Spinal cord (tissue), 10 donors: ENCODE measurements around the gene MISFA. TPM values are rescaled to one million over a fixed set of nuclear protein-coding genes. Genes with fewer than 3 reads are reported as not detected.
A peak's percentile ranks its signal among the peaks of the same experiment; 100 is the strongest.
"Not testable (repeated sequence)": the region's sequence is repeated elsewhere in the genome, so short reads cannot be mapped to it uniquely, and the experiment has no call there.

ENCODE experiments used
- DNase-seq, 6 donors: peaks; one replicate each; pipeline versions ENCODE4 v3.0.0 to v3.0.0-alpha.2; 2013 to 2015; ENCODE audit warnings: low spot score in 6 of 6, low read depth in 4 of 6
- H3K27ac ChIP-seq: one replicate; pipeline ENCODE4 v1.5.1; 2013; ENCODE audit warnings: low read depth, low read length, control low read depth
- H3K27me3 ChIP-seq: one replicate; pipeline ENCODE4 v1.6.1; 2013; ENCODE audit warnings: low read length; ENCODE audit not compliant: control insufficient read depth, insufficient read depth
- H3K36me3 ChIP-seq: one replicate; pipeline ENCODE4 v1.6.1; 2013; ENCODE audit warnings: low read length; ENCODE audit not compliant: control insufficient read depth, insufficient read depth
- H3K4me1 ChIP-seq: one replicate; pipeline ENCODE4 v1.6.1; 2013; ENCODE audit warnings: low read length; ENCODE audit not compliant: control insufficient read depth, insufficient read depth
- H3K4me3 ChIP-seq: one replicate; pipeline ENCODE4 v1.5.1; 2013; ENCODE audit warnings: low read depth, low read length, control low read depth
- H3K9me3 ChIP-seq: one replicate; pipeline ENCODE4 v1.6.1; 2013; ENCODE audit warnings: low read length; ENCODE audit not compliant: control insufficient read depth, insufficient read depth
- WGBS: methylation state at CpG from one replicate; pipeline ENCODE4 v1.1.5; 2013; ENCODE audit warnings: missing lambda C conversion rate; ENCODE audit not compliant: insufficient coverage; 5-methylcytosine and 5-hydroxymethylcytosine counted together
- polyA plus RNA-seq, 2 donors: library from polyadenylated mRNA; unstranded; fragments of 120-200 nt; gene quantifications; one replicate each; pipeline ENCODE4 v1.2.1, GENCODE V29; 2013; ENCODE audit not compliant: insufficient read length in 2 of 2
- total RNA-seq, 2 donors: library from RNA; depleted of rRNA in 1 of 2; stranded (reverse); fragments of 120-200 nt in 1 of 2; fragments of >200 nt in 1 of 2; gene quantifications; one replicate each; pipeline versions ENCODE4 v1.2.3 to v1.2.4, GENCODE V29; 2013 to 2014
- donor health status: healthy.

MISFA gene
- total and polyA plus RNA-seq, 4 donors, result 0.69 to 7.8 (median 4.8) TPM

DNA sequence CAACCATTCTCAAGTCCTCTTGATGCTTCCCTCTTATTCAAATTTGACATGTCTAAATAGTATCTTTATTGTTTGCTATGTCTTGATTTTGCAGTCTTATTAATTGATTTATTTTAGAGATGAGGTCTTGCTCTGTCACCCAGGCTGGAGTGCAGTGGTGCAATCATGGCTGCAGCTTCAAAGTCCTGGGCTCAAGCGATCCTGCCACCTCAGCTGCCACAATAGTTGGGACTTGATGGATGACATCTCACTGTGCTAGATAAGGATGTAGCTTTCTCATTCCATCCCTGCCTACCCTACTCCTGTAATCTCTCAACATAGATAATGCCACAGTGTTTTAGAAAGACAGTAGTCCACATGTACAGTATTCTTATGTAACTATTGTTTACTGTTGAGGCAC, 42.1 kb downstream of the MISFA start:
- H3K4me1 ChIP-seq, result no peaks in the 10 kb centered on the region
- H3K4me3 ChIP-seq, result no peak overlapping the region
- peaks cover 2% of the 10 kb centered on the region for H3K27me3 ChIP-seq
- no peaks in the 10 kb centered on the region for H3K36me3 ChIP-seq
- no peaks in the 10 kb centered on the region for H3K9me3 ChIP-seq
- WGBS, result no CpG with 5 or more reads among the region's 1 CpG
- H3K27ac ChIP-seq, result no peak overlapping the region
- DNase-seq, result no peak

DNA sequence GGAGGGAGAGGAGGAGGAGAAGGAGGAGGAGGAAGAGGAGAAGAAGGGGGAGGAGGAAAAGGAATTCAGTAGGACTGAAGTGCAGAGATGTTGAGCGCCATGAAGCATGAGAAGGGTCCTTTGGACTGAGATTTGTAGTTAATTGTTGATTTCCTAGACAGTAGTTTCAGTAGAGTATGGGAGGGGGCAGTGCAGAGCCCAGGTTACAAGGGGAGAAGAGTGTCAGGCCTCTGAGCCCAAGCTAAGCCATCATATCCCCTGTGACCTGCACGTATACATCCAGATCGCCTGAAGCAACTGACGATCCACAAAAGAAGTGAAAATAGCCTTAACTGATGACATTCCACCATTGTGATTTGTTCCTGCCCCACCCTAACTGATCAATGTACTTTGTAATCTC, 43.4 kb downstream of the MISFA start:
- H3K4me1 ChIP-seq, H3K36me3 ChIP-seq, H3K4me3 ChIP-seq, H3K27me3 ChIP-seq, H3K27ac ChIP-seq, H3K9me3 ChIP-seq, DNase-seq: not testable (repeated sequence)
- 78% methylated on average over 1 of the region's 4 CpGs for WGBS

DNA sequence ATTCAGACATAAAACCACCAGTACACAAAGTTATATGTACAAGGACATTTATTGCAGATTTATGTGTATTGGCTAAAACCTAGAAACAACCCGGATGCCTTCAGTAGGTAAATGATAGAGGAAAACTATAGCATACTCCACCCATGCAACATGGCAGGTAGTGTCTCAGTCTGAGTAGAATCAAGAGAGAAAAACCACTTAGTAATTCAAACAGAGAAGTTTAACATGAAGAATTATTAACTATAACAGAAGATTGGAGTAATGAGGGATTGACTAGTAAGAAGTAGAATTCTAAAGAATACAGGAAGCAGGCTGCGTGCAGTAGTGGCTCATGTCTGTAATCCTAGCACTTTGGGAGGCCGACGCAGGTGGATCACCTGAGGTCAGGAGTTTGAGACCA, 50.8 kb downstream of the MISFA start:
- H3K4me1 ChIP-seq, result no peaks in the 10 kb centered on the region
- DNase-seq, result no peak
- no peaks in the 10 kb centered on the region for H3K36me3 ChIP-seq
- no peak overlapping the region for H3K4me3 ChIP-seq
- no peak overlapping the region for H3K27ac ChIP-seq
- peaks cover 2% of the 10 kb centered on the region for H3K27me3 ChIP-seq
- no CpG with 5 or more reads among the region's 4 CpGs for WGBS
- no peaks in the 10 kb centered on the region for H3K9me3 ChIP-seq

DNA sequence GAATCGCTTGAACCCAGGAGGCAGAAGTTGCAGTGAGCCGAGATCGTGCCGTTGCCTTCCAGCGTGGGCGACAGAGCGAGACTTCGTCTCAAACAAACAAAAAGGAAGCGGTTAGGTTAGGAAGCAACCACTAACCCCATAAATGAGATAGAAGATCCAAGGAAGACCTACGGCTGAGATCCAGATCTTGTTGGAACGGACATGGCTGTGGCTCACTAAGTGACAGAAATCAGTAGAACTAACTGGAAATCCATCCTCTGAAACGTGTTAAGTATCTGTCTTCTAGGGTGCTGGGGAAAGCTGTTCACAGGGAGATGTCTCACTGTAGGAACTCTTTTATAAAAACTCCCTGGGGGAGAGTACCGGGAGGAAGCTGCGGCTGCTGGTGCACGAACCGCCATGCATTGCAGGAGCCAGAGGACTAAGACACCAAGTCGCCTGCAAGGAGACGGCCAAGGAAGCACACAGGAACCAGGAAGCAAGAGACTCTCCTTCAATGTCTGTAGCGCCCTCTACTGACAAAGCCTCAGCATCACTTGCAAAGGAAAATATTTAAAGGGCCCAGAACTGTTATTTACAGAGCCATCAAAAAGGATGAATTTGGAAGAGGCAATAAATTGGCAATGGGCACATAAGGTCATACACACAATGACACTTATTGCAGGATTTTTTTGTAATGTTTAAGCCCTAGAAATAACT, 51.4 kb downstream of the MISFA start:
- Histone ChIP-seq H3K27me3 (peaks cover 2% of the 10 kb centered on the region), H3K36me3 (no peaks in the 10 kb centered on the region), H3K4me3 (no peak overlapping the region), H3K27ac (no peak overlapping the region), H3K9me3 (no peaks in the 10 kb centered on the region), H3K4me1 (no peaks in the 10 kb centered on the region)
- DNase-seq, result peak in 2 of 6 donors; percentile 14 to 19
- WGBS, result 83% methylated on average over 15 of the region's 19 CpGs

Other genes starting within 250 kb of the MISFA start
- gene LDHA, start 205.2 kb upstream of the MISFA start, total RNA-seq, result 100 to 1,000 TPM; 261 to 391 TPM
- 100 to 1,000 TPM; 308 to 343 TPM for gene LDHA, start 205.2 kb upstream of the MISFA start, polyA plus RNA-seq
- gene LDHC, start 187.5 kb upstream of the MISFA start, total RNA-seq, result under 1 TPM in 1 of 2 donors, not detected in 1; 0.10 TPM
- gene LDHC, start 187.5 kb upstream of the MISFA start, polyA plus RNA-seq, result not detected
- under 1 TPM; 0.06 to 0.20 TPM for gene LDHAL6A, start 143.9 kb upstream of the MISFA start, total RNA-seq
- gene LDHAL6A, start 143.9 kb upstream of the MISFA start, polyA plus RNA-seq, result 1 to 10 TPM in 1 of 2 donors, under 1 TPM in 1; 0.54 to 1.6 TPM
- gene TSG101, start 72.8 kb upstream of the MISFA start, total RNA-seq, result 100 to 1,000 TPM in 1 of 2 donors, 10 to 100 TPM in 1; 75.4 to 110 TPM
- gene TSG101, start 72.8 kb upstream of the MISFA start, polyA plus RNA-seq, result 10 to 100 TPM; 79.6 to 88.8 TPM
- 10 to 100 TPM; 26.7 to 32.2 TPM for gene UEVLD, start 11.1 kb upstream of the MISFA start, total RNA-seq
- 10 to 100 TPM; 16.9 to 19.8 TPM for gene UEVLD, start 11.1 kb upstream of the MISFA start, polyA plus RNA-seq
- gene SPTY2D1, start 34.6 kb downstream of the MISFA start, total RNA-seq, result 10 to 100 TPM; 17.6 to 21.3 TPM
- 1 to 10 TPM; 7.5 to 8.7 TPM for gene SPTY2D1, start 34.6 kb downstream of the MISFA start, polyA plus RNA-seq
- gene TMEM86A, start 99.0 kb downstream of the MISFA start, total RNA-seq, result 1 to 10 TPM; 4.9 to 6.6 TPM
- gene TMEM86A, start 99.0 kb downstream of the MISFA start, polyA plus RNA-seq, result 1 to 10 TPM; 5.9 to 6.2 TPM
- gene IGSF22, start 126.4 kb downstream of the MISFA start, total RNA-seq, result 1 to 10 TPM in 1 of 2 donors, under 1 TPM in 1; 0.20 to 1.3 TPM
- 1 to 10 TPM; 3.5 to 4.5 TPM for gene IGSF22, start 126.4 kb downstream of the MISFA start, polyA plus RNA-seq
- gene PTPN5, start 192.0 kb downstream of the MISFA start, total RNA-seq, result 10 to 100 TPM; 18.0 to 25.9 TPM
- gene PTPN5, start 192.0 kb downstream of the MISFA start, polyA plus RNA-seq, result 10 to 100 TPM; 80.1 to 92.8 TPM